PFSK-1 (cell line): ENCODE measurements around the gene FOXK1.

Experiments used
- POLR2AphosphoS5 ChIP-seq: IDR thresholded peaks from 2 replicates; pipeline ENCODE4 v1.6.1; 2012; ENCODE audit warnings: low read depth, mild to moderate bottlenecking, control low read depth, low read length, moderate library complexity
- SIN3A ChIP-seq: IDR thresholded peaks from 2 replicates; pipeline ENCODE4 v1.6.1; 2012; ENCODE audit warnings: mild to moderate bottlenecking, low read length, moderate library complexity, borderline replicate concordance; ENCODE audit not compliant: insufficient read depth
- TAF1 ChIP-seq: IDR thresholded peaks from 2 replicates; pipeline ENCODE4 v1.6.1; 2012; ENCODE audit warnings: low read length, control low read depth, borderline replicate concordance; ENCODE audit not compliant: insufficient read depth
- TF ChIP-seq, protein P1 (sequence below), 2 experiments: IDR thresholded peaks; 2 replicates each; pipeline versions ENCODE4 v1.6.1 to v1.8.0; 2011 to 2012; ENCODE audit warnings: low read depth in 2 of 2, low read length in 2 of 2, control low read depth in 1 of 2, inconsistent platforms in 1 of 2, mild to moderate bottlenecking in 1 of 2, moderate library complexity in 1 of 2; ENCODE audit not compliant: insufficient read depth in 1 of 2

DNA sequence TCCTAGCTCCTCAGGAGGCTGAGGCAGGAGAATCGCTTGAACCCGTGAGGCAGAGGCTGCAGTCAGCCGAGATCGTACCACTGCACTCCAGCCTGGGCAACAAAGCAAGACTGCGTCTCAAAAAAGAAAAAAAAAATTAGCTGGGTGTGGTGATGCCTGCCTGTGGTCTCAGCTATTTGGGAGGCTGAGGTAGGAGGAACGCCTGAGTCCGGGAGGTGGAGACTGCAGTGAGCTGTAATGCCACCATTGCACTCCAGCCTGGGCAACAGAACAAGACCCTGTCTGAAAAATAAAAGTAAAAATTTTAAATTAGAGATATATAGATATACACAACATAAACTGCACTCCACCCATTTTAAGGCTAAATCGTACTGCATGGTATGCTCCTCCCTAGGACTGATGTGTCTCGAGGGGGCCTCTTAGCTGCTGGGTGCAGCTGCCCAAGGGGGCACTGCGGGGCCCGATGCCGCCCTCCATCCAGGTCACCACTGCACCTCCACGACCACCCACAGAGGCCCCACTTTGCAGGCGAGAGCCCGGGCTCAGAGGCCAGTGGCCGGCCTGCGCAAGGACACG is 40.9 kb upstream of the FOXK1 start:
- TF ChIP-seq POLR2AphosphoS5 (peak; percentile 17; the same call in 1 of the 2 replicates), SIN3A (no peak), TAF1 (no peak)
- TF ChIP-seq, protein P1, sequence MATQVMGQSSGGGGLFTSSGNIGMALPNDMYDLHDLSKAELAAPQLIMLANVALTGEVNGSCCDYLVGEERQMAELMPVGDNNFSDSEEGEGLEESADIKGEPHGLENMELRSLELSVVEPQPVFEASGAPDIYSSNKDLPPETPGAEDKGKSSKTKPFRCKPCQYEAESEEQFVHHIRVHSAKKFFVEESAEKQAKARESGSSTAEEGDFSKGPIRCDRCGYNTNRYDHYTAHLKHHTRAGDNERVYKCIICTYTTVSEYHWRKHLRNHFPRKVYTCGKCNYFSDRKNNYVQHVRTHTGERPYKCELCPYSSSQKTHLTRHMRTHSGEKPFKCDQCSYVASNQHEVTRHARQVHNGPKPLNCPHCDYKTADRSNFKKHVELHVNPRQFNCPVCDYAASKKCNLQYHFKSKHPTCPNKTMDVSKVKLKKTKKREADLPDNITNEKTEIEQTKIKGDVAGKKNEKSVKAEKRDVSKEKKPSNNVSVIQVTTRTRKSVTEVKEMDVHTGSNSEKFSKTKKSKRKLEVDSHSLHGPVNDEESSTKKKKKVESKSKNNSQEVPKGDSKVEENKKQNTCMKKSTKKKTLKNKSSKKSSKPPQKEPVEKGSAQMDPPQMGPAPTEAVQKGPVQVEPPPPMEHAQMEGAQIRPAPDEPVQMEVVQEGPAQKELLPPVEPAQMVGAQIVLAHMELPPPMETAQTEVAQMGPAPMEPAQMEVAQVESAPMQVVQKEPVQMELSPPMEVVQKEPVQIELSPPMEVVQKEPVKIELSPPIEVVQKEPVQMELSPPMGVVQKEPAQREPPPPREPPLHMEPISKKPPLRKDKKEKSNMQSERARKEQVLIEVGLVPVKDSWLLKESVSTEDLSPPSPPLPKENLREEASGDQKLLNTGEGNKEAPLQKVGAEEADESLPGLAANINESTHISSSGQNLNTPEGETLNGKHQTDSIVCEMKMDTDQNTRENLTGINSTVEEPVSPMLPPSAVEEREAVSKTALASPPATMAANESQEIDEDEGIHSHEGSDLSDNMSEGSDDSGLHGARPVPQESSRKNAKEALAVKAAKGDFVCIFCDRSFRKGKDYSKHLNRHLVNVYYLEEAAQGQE (IDR thresholded peaks at IDR 0.05; ENCODE audit: insufficient read depth in 1 of 2, low read depth in 2 of 2, low read length in 2 of 2) = no peak
